GM21390 (cell line): Measurements from ENCODE around the gene HIBADH.
"Not testable (repeated sequence)": the region's sequence is repeated elsewhere in the genome, so short reads cannot be mapped to it uniquely, and the experiment has no call there.

Source experiments
- ATAC-seq: cut with Tn5 transposase; IDR thresholded peaks from one replicate; pipeline ENCODE4 v1.9.1; 2021; ENCODE audit not compliant: unreplicated experiment

The HIBADH gene

GRCh38 chr7:27510541-27510940 is 152.1 kb downstream of the HIBADH start:
- no peak for ATAC-seq

GRCh38 chr7:27501879-27502278 is 160.8 kb downstream of the HIBADH start:
- not testable (repeated sequence) for ATAC-seq

- no peak for ATAC-seq
These were observed 161.7 kb downstream of the HIBADH start for GRCh38 chr7:27501001-27501400.

- no peak for ATAC-seq
These were observed 170.5 kb downstream of the HIBADH start for GRCh38 chr7:27492224-27492623.

- ATAC-seq, result no peak
These were observed 171.1 kb downstream of the HIBADH start for GRCh38 chr7:27491534-27491933.

- ATAC-seq, result no peak
These were observed 175.2 kb downstream of the HIBADH start for GRCh38 chr7:27487509-27487908.

GRCh38 chr7:27484451-27484850 is 178.2 kb downstream of the HIBADH start:
- ATAC-seq, result no peak

- no peak for ATAC-seq
These were observed 180.5 kb downstream of the HIBADH start for GRCh38 chr7:27482219-27482618.

GRCh38 chr7:27478556-27478955 is 184.1 kb downstream of the HIBADH start:
- no peak for ATAC-seq

- ATAC-seq, result no peak
These were observed 184.6 kb downstream of the HIBADH start for GRCh38 chr7:27478084-27478483.

GRCh38 chr7:27476493-27476892 is 186.2 kb downstream of the HIBADH start:
- ATAC-seq, result no peak
